HCT116 (cell line): Measurements from ENCODE around the gene GFRA3. TPM values are rescaled to one million over a fixed set of nuclear protein-coding genes. Genes with fewer than 3 reads are reported as not detected.
A peak's percentile ranks its signal among the peaks of the same experiment; 100 is the strongest.

ENCODE experiments used
- ATAC-seq: fragments of 200-7000 bp; cut with Tn5 transposase; 2 replicates; pipeline ENCODE4 v1.9.1; 2020; ENCODE audit warnings: mild to moderate bottlenecking, moderate library complexity
- BruUV-seq: library from RNA; stranded (reverse); fragments of 400-500 nt; replicated peaks from 2 replicates; lab custom pipeline; 2021; lab: Mats Ljungman, UMichigan
- CTCF ChIA-PET: fragments of 300-600 bp; sonication (Branson Sonifier 250); formaldehyde crosslinking; loops from one replicate; lab custom pipeline; 2021; ENCODE audit warnings: antibody characterized with exemption; lab: Charles Lee
- POLR2A ChIA-PET: fragments of 300-600, 350-600 bp; sonication (Branson Sonifier 250); formaldehyde crosslinking; loops from one replicate; lab custom pipeline; 2021; ENCODE audit warnings: antibody characterized with exemption; lab: Charles Lee
- RAD21 ChIA-PET, 2 experiments: fragments of 300-600 bp; sonication (Branson Sonifier 250); formaldehyde crosslinking; loops; one replicate each; lab custom pipeline; 2023; ENCODE audit warnings: low total read pairs in 2 of 2; ENCODE audit not compliant: uncharacterized antibody in 2 of 2, unreplicated experiment in 2 of 2, low non-redundant PET in 1 of 2; lab: Charles Lee
- DNase-seq: peaks from one replicate; pipeline ENCODE4 v3.0.0-alpha.2; 2010; ENCODE audit warnings: low read depth, low spot score
- H2AFZ ChIP-seq: fragments of 200-600 bp; shearing (Covaris generic), sonication (generic); 2 replicates; pipeline ENCODE4 v1.6.1; 2017; ENCODE audit warnings: low read depth, mixed run types, mixed read lengths, antibody characterized with exemption, low read length; ENCODE audit not compliant: poor library complexity, severe bottlenecking
- H3K27ac ChIP-seq: 2 replicates; pipeline ENCODE4 v1.5.1; 2012; ENCODE audit warnings: low read depth, low read length
- H3K27me3 ChIP-seq: fragments of 200-600 bp; sonication (generic); 2 replicates; pipeline ENCODE4 v1.6.1; 2016; ENCODE audit warnings: mixed run types, low read length, mixed read lengths; ENCODE audit not compliant: insufficient read depth
- H3K36me3 ChIP-seq, 2 experiments: fragments of 200-500 bp in 1 of 2; fragments of 200-600 bp in 1 of 2; sonication (Bioruptor generic) in 1 of 2; sonication (generic) in 1 of 2; 2 replicates each; pipeline versions ENCODE4 v1.5.1 to v1.6.1; 2014 to 2016; ENCODE audit warnings: low read length in 2 of 2, inconsistent platforms in 1 of 2, mixed read lengths in 1 of 2, mixed run types in 1 of 2; ENCODE audit not compliant: insufficient read depth in 2 of 2, control insufficient read depth in 1 of 2
- H3K4me1 ChIP-seq, 2 experiments: fragments of 200-600 bp in 1 of 2; sonication (generic) in 1 of 2; 2 replicates each; pipeline versions ENCODE4 v1.5.1 to v1.6.1; 2012 to 2017; ENCODE audit warnings: low read length in 2 of 2, inconsistent platforms in 1 of 2, mild to moderate bottlenecking in 1 of 2, mixed read lengths in 1 of 2, mixed run types in 1 of 2, moderate library complexity in 1 of 2; ENCODE audit not compliant: insufficient read depth in 2 of 2, control insufficient read depth in 1 of 2
- H3K4me2 ChIP-seq: fragments of 200-600 bp; sonication (generic); 2 replicates; pipeline ENCODE4 v1.6.1; 2017; ENCODE audit warnings: mixed run types, low read length, mixed read lengths
- H3K4me3 ChIP-seq, 2 experiments: fragments of 200-600 bp in 1 of 2; sonication (generic) in 1 of 2; replicated peaks in 1 of 2; 2 replicates each; pipeline ENCODE4 v1.5.1; 2011 to 2016; ENCODE audit warnings: low read length in 2 of 2, control low read depth in 1 of 2, low read depth in 1 of 2, mild to moderate bottlenecking in 1 of 2, mixed read lengths in 1 of 2, mixed run types in 1 of 2
- H3K79me2 ChIP-seq: fragments of 200-600 bp; sonication (generic); 2 replicates; pipeline ENCODE4 v1.6.1; 2017; ENCODE audit warnings: mild to moderate bottlenecking, mixed run types, low read length, moderate library complexity, mixed read lengths; ENCODE audit not compliant: insufficient read depth
- H3K9ac ChIP-seq: fragments of 200-600 bp; sonication (generic); 2 replicates; pipeline ENCODE4 v1.6.1; 2016; ENCODE audit warnings: low read length, mixed read lengths
- H3K9me2 ChIP-seq: fragments of 200-600 bp; sonication (generic), shearing (Covaris generic); 2 replicates; pipeline ENCODE4 v1.6.1; 2017; ENCODE audit warnings: mixed run types, mild to moderate bottlenecking, moderate library complexity; ENCODE audit not compliant: insufficient read depth
- H3K9me3 ChIP-seq, 2 experiments: fragments of 200-500 bp in 1 of 2; fragments of 200-600 bp in 1 of 2; sonication (Bioruptor generic) in 1 of 2; sonication (generic) in 1 of 2; 2 replicates each; pipeline ENCODE4 v1.6.1; 2014 to 2017; ENCODE audit warnings: low read length in 2 of 2, mixed read lengths in 2 of 2, inconsistent platforms in 1 of 2, low read depth in 1 of 2, mild to moderate bottlenecking in 1 of 2, mixed run types in 1 of 2, moderate library complexity in 1 of 2; ENCODE audit not compliant: control insufficient read depth in 1 of 2, insufficient read depth in 1 of 2
- H4K20me1 ChIP-seq: fragments of 200-600 bp; sonication (generic), shearing (Covaris generic); 2 replicates; pipeline ENCODE4 v1.6.1; 2017; ENCODE audit warnings: mixed run types, mild to moderate bottlenecking, moderate library complexity; ENCODE audit not compliant: insufficient read depth
- ELF1 ChIP-seq: IDR thresholded peaks from 2 replicates; pipeline ENCODE4 v1.6.1; 2012; ENCODE audit warnings: low read depth, borderline replicate concordance
- EZH2phosphoT487 ChIP-seq: fragments of 200-600 bp; IDR thresholded peaks from 2 replicates; pipeline ENCODE4 v1.6.1; 2018; ENCODE audit warnings: antibody characterized with exemption, borderline replicate concordance
- MAX ChIP-seq: IDR thresholded peaks from 2 replicates; pipeline ENCODE4 v1.6.1; 2012
- RAD21 ChIP-seq: IDR thresholded peaks from 2 replicates; pipeline ENCODE4 v1.6.1; 2012; ENCODE audit warnings: low read depth, mild to moderate bottlenecking
- SIN3A ChIP-seq: IDR thresholded peaks from 2 replicates; pipeline ENCODE4 v1.6.1; 2012; ENCODE audit warnings: low read depth
- SP1 ChIP-seq: IDR thresholded peaks from 2 replicates; pipeline ENCODE4 v1.6.1; 2012; ENCODE audit warnings: low read depth
- ZFX ChIP-seq: fragments of 450-650 bp; IDR thresholded peaks from 2 replicates; pipeline ENCODE4 v1.6.1; 2017
- intact Hi-C: fragments of 100-400 bp; cut with micrococcal nuclease; formaldehyde crosslinking; loops from 2 replicates; pipeline ENCODE4 v1.10.0; 2022
- total RNA-seq: library from RNA; stranded (reverse); gene quantifications from one replicate; pipeline ENCODE4 v1.2.1, GENCODE V29; 2021; ENCODE audit not compliant: unreplicated experiment

Gene GFRA3
- total RNA-seq, 1 experiment from 2014 or later, result not detected

- no peak for TF ChIP-seq EZH2phosphoT487
- peak; percentile 99 for TF ChIP-seq SP1
- no peak for TF ChIP-seq RAD21
- 0 out of 2 replicates have a peak, but pooled peaks have one; percentile 45 for TF ChIP-seq SIN3A
- peak; percentile 59; the same call in 1 of the 2 replicates for TF ChIP-seq MAX
These were observed 61.0 kb downstream of the GFRA3 start, which contains the start of gene CDC23 (continued) for GRCh38 chr5:138213161-138214029.

DNA sequence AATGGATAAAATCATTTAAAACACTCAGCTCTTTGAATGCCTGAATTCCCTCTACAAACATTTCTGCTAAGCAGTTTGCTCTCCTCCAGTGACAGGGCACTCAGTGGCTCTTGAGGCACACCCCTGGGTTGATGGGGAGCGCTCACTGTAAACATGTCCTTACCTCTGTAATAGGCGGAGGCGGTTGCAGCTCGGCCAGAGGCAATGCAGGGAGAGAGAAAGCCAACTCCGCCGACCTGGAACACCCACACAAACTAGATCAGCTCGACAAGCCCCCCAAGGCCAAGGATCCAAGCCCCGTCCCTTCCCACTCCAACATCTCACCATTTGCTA lies 61.6 kb downstream of the GFRA3 start:
- intact Hi-C loops, result no loop called here
- BruUV-seq, result TSS peak; percentile 80
- Histone ChIP-seq H3K9me3 (no peaks in the 10 kb centered on the region), H3K27me3 (no peaks in the 10 kb centered on the region), H3K4me3 (peak overlapping the region; percentile 91 to 97), H3K79me2 (peaks cover 51% of the 10 kb centered on the region), H3K27ac (peak overlapping the region; percentile 58)
- CTCF ChIA-PET, result interaction anchor here (0.6 to 1.3 kb wide), 3 partner anchors 10 to 139 kb away, joined by 3 to 5 read pairs (median 4); no protein-coding TSS in a partner anchor
- TF ChIP-seq ELF1 (no peak), ZFX (0 out of 2 replicates have a peak, but pooled peaks have one; percentile 30)
- TF ChIP-seq, all 23 proteins: peak for 1
- Histone ChIP-seq H2AFZ (peak overlapping the region; percentile 62), H3K9ac (peak overlapping the region; percentile 91), H4K20me1 (no peaks in the 10 kb centered on the region), H3K4me1 (peaks cover 0 to 15% of the 10 kb centered on the region in 2 experiments; a peak in 2 of 4 replicates), H3K36me3 (peaks cover 0 to 9% of the 10 kb centered on the region in 2 experiments; a peak in 2 of 4 replicates), H3K4me2 (peak overlapping the region; percentile 86), H3K9me2 (no peaks in the 10 kb centered on the region)
- DNase-seq (no peak), ATAC-seq (peak; percentile 45)
- ChIA-PET RAD21 (no interaction called here), POLR2A (interaction anchor here (0.9 to 1.3 kb wide), 3 partner anchors 11 to 141 kb away, joined by 3 to 7 read pairs (median 3); partner anchors contain the start of gene KDM3B)
